Measurements from ENCODE around the gene FGFRL1.
"Not testable (repeated sequence)": the region's sequence is repeated elsewhere in the genome, so short reads cannot be mapped to it uniquely, and the experiment has no call there.

Gene FGFRL1

DNA sequence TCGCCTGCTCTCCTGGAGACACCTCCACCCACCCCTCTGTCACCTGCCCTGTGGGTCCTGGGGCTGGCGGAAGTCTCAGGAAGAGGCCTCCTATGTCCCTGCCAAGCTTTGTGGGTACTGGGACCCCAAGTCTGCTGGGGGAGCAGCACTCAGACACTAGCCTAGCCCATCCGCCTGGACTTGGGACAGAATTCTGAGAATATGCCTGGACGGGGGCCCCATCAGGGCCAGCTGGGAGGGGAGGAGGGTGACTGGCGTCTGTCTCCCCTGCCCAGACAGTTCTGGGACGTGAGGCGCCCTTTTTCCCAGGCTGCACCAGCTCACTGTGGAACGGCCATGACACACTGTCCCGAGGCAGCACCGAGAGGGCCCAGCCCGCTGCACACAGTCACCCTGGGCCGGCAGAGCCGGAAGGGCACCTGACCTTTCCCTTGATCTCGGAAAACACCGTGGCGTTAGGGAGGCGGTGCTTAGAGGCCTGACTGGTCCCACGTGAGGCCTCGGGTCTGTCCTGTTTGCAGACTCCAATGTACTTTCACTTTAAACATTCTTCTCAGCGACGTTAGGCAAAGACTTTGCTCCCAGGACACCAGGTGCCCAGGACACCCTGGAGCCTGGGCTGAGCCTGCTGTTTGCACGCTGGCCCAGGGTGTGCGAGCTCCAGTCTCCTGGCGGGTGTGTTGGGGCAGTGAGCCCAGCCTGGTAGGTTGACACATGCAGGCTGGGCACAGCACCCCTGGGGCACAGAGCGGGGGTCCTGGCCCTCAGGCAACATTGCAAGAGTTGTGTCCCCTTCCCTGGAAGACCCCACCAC is 18.9 kb upstream of the FGFRL1 start:
- DNase-seq (ENCODE audit: low spot score), result no peak

DNA sequence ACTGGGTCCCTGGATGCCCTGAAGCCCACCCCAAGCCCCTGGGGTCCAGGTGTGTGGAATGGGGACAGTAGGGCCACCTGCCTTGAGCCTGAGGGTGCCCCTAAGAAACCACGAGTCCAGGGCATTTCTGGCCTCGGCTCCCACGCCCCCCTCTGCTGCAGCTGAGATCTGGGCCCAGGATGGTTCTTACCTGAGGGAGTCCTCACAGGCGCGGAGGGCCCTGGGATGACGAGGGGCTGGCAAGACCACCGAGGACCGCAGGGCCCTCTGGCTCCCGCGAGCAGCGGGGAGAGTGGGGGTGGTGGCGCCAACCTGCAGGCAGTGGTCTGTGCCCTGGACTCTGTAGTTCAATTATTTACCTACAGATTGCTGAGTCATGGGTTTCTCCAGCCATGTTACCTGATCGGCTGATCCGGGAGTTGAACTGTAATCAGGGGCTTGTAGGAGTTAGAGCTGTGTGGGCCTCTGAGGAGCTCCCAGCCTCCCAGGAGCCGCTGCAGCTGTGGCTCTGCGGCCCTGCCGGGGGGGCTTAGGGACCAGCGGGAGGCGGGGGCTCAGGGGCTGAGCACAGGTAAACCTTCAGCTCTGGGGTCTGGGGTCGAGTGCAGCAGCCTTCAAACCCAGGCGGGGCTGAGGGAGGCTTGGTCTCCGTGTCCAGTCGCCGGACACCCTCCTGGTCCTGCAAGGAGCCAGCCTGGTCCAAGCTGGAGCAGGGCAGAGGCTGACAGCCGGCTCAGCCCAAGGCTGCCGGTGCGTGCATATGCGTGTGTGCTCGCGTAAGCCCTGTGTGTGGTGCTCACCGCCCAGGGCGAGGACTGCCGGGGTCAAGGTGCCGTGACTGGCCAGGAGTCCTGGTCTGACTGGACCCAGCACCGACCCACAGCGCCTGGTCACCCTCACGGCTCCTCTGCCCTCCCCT is 18.1 kb upstream of the FGFRL1 start, which contains the start of gene SLC26A1:
Gene SLC26A1 (minus strand): TSS at position 294 of the 919 bp plus-strand sequence. CDS start 1,701 bp downstream, outside the sequence.
- no peak for DNase-seq (ENCODE audit: low spot score)

DNA sequence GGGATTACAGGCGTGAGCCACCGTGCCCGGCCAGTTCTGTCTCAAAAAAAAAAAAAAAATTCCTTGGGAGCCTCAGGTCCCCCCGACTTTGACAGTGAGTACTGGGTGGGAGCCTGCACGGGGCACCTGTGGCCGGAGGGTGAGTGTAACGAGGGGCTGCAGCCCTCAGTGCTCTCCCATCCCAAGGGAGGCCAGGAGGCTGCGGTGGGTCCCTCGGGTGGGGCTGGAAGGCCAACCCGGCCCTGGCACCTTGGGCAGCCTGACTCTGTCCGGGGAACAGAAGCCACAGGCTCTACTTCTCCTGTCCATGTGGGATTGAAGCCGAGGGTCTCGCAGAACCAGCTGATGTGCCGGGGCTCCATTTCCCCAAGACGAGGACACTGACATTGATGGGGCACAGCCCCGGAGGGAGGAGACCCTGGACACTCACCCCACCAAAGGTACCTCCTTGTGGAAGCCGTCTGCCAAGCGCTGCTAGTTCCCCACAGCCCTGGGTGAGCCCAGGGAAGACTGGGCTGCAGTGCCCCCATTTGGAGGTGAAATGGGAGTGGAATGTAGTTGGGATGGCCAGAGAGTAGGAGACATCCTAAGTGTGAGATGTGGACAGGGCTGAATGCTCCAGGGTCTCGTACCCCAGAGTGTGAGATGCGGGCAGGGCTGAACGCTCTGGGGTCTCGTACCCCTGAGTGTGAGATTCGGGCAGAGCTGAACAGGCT is 16.0 kb upstream of the FGFRL1 start:
- DNase-seq (ENCODE audit: low spot score), result no peak

GRCh38 chr4:996030-996996 is 15.1 kb upstream of the FGFRL1 start:
- no peak for DNase-seq (ENCODE audit: low spot score)

DNA sequence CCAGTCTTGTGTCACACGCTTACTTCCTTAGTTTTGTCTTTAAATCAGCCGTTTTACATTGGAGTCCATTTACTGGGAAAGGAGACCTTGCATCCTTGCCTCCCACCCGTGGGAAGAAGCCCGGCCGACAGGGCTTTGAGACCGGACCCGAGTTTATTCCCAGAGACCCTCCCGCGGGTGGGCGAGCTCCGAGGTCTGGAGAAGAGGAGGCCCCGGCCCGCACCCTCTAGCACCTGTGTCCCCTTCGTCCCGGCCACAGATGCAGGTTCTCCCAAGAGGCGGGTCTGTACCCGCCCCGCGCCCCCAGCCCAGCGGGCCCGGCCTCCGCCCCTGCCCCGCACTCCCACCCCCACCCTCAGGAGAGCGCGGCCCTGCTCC is 14.4 kb upstream of the FGFRL1 start:
- no peak for DNase-seq (ENCODE audit: low spot score)

DNA sequence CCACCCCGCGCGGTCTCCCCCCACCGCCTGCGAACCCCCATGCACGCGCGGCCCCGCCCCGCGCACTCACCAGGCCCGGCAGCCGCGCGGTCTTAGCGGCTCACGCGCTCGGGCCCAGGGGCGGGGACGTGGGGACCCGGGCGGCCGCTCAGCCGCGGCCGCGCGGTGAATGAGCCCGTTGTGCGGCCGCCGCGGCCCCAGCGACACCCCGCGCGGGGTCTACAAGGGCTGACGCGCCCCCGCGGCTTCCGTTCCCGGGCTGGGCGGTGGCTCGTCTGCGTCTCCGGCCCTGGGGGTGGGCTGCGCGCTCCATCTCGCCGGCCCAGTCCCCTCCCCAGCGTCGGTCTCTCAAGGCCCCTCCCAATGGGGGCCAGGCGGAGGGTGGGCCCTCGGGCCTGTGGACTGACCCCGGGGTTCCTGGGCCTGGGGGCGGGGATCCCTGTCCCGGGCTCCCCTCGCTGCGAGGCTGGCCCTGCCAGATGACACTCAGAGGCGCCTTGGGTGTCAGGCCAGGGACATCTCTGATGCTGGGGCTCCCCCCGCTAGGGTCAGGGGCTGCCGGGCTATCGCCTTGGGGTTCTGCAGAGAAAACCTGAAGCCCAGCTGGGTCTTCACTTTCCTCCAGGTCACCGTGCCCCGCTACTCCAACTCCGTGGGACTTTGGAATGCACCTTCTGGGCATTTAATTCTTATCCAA is 13.9 kb upstream of the FGFRL1 start:
- no peak for DNase-seq (ENCODE audit: low spot score)

DNA sequence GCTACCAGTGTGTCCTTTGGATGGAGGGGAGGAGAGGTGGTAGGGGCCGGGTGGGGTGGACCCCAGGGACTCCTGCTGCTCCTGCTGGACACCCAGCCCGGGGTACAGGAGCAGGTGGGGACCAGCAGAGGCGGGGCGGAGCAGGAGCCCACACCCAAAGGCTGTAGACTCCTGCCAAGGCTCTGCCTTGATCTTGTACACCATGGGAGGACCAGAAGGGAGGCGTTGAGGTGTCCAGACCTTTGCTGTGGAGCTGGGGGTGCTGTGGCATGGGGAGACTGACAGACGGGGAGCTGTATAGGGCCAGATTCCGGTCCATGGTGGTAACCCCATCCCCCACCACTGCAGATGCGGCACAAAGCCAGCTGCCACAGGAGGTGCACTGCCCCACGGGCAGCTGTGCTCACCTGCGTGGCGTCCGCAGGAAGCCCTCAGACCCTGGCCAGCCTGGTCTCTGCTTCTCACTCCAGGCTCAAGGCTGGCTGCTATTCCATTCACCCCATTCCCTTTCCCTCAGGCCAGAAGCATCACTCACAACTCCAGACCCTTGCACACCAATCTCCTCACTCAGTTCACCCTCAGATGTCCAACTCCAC is 13.2 kb upstream of the FGFRL1 start:
- no peak for DNase-seq (ENCODE audit: low spot score)

- DNase-seq (ENCODE audit: low spot score), result not testable (repeated sequence)
These were observed 12.1 kb upstream of the FGFRL1 start for GRCh38 chr4:999240-999863.

DNA sequence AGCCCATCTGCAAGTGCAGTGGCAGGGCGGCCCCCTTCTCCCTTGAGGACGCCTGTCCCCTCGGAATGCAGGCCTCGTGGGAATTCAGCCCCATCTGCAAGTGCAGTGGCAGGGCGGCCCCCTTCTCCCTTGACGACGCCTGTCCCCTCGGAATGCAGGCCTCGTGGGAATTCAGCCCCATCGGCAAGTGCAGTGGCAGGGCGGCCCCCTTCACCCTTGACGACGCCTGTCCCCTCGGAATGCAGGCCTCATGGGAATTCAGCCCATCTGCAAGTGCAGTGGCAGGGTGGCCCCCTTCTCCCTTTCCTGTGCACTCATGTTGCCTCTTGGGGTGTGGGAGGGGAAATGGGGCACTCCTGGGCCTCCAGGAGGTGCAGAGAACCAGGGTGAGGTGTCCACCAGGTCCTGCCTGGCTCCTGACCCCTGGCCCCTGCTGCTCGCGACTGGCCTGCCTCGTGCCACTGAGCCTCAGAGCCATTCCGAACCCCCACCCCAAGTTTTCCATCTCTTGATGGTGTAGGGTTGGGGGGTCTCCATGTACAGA is 11.5 kb upstream of the FGFRL1 start:
- DNase-seq (ENCODE audit: low spot score), result no peak

GRCh38 chr4:1000686-1001260 is 10.7 kb upstream of the FGFRL1 start:
- no peak for DNase-seq (ENCODE audit: low spot score)

GRCh38 chr4:1001561-1002130 is 9.8 kb upstream of the FGFRL1 start:
- no peak for DNase-seq (ENCODE audit: low spot score)

DNA sequence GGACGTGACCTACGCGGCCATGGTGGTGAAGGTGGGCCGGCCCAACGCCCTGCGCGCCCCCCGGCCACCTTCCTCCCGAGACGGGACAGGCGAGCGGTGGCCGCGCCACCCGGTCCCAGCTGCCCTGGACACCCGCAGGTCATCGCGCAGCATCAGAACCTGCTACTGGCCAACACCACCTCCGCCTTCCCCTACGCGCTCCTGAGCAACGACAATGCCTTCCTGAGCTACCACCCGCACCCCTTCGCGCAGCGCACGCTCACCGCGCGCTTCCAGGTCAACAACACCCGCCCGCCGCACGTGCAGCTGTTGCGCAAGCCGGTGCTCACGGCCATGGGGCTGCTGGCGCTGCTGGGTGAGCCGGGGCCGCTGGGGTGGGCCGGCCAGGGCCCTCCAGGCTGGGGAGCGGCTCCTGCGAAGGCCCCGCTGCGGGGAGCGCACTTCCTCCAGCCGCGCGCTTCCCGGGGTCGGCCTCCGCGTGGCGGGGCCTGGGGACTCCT is 9.2 kb upstream of the FGFRL1 start:
- no peak for DNase-seq (ENCODE audit: low spot score)

DNA sequence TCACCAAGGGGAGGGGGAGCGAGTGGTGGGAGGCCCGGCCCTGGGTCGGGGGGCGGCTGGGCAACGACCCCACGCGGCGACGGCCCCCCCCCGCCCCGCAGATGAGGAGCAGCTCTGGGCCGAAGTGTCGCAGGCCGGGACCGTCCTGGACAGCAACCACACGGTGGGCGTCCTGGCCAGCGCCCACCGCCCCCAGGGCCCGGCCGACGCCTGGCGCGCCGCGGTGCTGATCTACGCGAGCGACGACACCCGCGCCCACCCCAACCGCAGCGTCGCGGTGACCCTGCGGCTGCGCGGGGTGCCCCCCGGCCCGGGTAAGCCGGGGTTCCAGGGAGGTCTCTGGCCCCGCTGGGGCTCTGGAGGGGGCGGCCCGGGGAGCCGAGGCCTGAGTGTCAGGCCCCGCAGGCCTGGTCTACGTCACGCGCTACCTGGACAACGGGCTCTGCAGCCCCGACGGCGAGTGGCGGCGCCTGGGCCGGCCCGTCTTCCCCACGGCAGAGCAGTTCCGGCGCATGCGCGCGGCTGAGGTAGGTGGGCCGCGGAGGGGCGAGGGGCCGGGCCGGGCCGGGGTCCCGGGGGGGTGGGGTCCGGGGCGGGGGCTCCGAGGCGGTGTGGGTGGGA is 8.7 kb upstream of the FGFRL1 start:
- no peak for DNase-seq (ENCODE audit: low spot score)

DNA sequence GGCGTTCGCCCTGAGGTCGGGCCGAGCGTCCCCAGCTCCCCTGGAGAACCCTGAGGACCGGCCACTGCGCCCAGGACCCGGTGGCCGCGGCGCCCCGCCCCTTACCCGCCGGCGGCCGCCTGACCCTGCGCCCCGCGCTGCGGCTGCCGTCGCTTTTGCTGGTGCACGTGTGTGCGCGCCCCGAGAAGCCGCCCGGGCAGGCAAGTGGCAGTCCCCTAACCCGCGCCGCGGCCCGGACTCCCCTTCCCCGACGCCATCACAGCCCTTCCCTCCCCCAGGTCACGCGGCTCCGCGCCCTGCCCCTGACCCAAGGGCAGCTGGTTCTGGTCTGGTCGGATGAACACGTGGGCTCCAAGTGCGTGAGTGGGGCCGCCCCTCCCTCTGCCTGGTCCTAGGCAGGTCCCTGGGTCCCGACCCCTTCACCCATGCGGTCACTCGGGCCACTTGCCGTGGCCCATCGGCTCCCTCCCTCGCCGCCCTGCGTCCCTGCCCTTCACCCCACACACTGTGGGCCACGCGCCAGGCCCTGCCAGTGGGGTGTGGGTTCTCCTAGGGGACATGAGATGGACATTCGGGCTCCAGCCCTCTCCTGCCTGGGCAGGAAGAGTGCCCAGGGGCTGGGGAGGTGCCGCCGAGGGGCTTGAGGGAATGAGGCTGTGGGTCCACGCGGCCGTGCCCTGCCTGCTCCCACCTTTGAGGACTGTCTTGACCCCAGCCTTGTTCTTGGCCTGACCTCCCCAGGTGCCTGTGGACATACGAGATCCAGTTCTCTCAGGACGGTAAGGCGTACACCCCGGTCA is 8.0 kb upstream of the FGFRL1 start:
- DNase-seq (ENCODE audit: low spot score), result no peak

DNA sequence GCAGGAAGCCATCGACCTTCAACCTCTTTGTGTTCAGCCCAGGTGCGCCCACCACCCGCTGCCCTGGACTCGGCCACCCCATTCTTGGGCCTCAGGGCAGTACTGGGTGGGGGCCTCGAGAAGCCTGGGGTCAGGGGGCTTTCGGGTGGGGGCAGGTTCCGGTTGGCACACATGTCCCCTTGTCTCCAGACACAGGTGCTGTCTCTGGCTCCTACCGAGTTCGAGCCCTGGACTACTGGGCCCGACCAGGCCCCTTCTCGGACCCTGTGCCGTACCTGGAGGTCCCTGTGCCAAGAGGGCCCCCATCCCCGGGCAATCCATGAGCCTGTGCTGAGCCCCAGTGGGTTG is 7.4 kb upstream of the FGFRL1 start:
- no peak for DNase-seq (ENCODE audit: low spot score)

DNA sequence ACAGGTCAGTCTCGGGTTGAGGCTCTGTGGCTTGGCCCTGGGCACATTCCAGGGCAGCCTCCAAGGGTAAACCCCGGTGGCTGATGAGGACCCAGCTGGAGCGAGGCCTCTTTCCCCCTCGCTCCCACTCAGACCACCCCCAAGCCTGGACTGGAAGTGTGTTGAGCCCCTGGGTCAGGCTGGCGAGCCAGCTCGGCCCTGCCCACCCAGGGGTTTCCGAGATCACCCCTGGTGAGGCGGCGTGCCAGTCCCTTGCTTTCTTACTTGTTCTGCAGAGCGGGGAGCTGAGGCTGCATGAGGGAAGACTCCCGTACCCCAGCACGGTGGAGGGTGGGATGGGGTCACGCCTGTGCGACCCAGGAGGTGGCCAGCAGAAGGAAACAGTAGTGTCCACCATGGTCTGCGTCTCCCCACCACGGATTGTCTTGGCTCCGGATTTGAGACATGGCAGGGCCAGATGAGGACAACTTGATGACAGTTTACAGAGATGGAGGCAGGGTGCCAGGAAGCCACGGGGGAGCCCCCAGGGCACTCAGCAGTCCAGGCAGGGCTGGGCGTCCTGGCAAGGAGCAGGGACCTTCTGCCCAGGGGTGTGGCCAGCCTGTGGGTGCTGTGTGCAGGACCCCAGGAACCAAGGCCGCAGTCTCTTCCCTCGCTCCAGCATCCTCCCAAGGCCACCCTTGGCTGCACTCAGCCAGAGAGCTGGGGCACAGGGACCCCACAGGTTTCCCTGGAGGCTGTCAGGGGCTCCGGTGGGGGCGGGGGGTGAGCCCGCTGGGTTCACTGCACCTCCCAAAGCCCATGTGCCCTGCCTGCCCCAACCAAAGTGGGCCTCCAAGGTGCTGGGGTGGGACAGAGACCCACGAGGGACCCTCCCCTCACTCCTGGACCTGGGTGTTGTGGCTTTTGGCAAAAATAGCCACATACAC is 6.6 kb upstream of the FGFRL1 start:
- no peak for DNase-seq (ENCODE audit: low spot score)

Measured in Ammon's horn (tissue), 1 donor.